Measurements from ENCODE around the gene LARGE1.

DNA sequence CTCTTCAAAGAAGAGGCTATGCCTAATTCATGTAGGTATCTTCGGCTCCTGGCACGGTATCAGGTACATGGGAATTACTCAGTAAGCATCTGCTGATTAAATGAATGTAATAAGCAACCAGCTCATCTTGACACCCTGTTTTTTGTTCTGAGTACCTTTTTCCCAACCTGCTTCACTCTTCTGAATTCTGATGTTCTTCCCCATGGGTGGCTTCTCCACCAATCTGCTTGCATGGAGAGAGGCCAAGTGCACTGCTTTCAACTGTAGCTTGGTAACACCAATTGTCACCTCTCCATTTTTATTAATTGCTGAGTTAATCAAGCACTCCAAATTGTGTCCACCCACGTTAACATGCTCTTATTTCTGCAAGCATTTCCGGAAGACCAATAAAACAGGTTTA lies 40.5 kb downstream of the LARGE1 start:
- TF ChIP-seq, protein P1, sequence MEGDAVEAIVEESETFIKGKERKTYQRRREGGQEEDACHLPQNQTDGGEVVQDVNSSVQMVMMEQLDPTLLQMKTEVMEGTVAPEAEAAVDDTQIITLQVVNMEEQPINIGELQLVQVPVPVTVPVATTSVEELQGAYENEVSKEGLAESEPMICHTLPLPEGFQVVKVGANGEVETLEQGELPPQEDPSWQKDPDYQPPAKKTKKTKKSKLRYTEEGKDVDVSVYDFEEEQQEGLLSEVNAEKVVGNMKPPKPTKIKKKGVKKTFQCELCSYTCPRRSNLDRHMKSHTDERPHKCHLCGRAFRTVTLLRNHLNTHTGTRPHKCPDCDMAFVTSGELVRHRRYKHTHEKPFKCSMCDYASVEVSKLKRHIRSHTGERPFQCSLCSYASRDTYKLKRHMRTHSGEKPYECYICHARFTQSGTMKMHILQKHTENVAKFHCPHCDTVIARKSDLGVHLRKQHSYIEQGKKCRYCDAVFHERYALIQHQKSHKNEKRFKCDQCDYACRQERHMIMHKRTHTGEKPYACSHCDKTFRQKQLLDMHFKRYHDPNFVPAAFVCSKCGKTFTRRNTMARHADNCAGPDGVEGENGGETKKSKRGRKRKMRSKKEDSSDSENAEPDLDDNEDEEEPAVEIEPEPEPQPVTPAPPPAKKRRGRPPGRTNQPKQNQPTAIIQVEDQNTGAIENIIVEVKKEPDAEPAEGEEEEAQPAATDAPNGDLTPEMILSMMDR (IDR thresholded peaks at IDR 0.05): no peak
- no peak for TF ChIP-seq POLR2AphosphoS5 (IDR thresholded peaks at IDR 0.05; ENCODE audit: low read depth, low read length)

Data from Panc1 (cell line).